GM12878 (cell line): ENCODE data around the gene CARM1. TPM values are rescaled to one million over a fixed set of nuclear protein-coding genes. Genes with fewer than 3 reads are reported as not detected.

ENCODE experiments used
- ATF2 ChIP-seq: IDR thresholded peaks from 2 replicates; pipeline ENCODE4 v1.6.1; 2012; ENCODE audit warnings: low read length, inconsistent platforms
- BMI1 ChIP-seq: fragments of 450-650 bp; IDR thresholded peaks from 2 replicates; pipeline ENCODE4 v1.6.1; 2016; ENCODE audit warnings: mild to moderate bottlenecking, moderate library complexity, borderline replicate concordance
- BRCA1 ChIP-seq: IDR thresholded peaks from 2 replicates; pipeline ENCODE4 v1.6.1; 2011; ENCODE audit warnings: low read depth, low read length, improper control_type of control experiment
- CTCF ChIP-seq, 3 experiments: IDR thresholded peaks in 2 of 3; conservative IDR thresholded peaks in 1 of 3; 2 replicates each; pipeline ENCODE4 v1.5.1; 2011; ENCODE audit warnings: low read depth in 3 of 3, low read length in 3 of 3, mild to moderate bottlenecking in 3 of 3, control low read depth in 2 of 3, moderate library complexity in 2 of 3, inconsistent platforms in 1 of 3, mixed read lengths in 1 of 3; ENCODE audit not compliant: control insufficient read depth in 2 of 3, insufficient read depth in 1 of 3; ENCODE audit errors: extremely low read depth in 1 of 3
- E2F4 ChIP-seq: IDR thresholded peaks from 2 replicates; pipeline ENCODE4 v1.6.1; 2012; ENCODE audit warnings: low read depth, low read length, improper control_type of control experiment
- IKZF1 ChIP-seq: fragments of 450-650 bp; conservative IDR thresholded peaks from 2 replicates; pipeline ENCODE4 v1.6.1; 2017; ENCODE audit warnings: antibody characterized with exemption, mild to moderate bottlenecking
- JUNB ChIP-seq: IDR thresholded peaks from 2 replicates; pipeline ENCODE4 v1.6.1; 2016; ENCODE audit warnings: antibody characterized with exemption, mild to moderate bottlenecking
- KDM1A ChIP-seq: fragments of 200-600 bp; sonication (generic); IDR thresholded peaks from 2 replicates; pipeline ENCODE4 v1.6.1; 2016; ENCODE audit warnings: borderline replicate concordance
- KLF5 ChIP-seq: fragments of 450-650 bp; IDR thresholded peaks from 2 replicates; pipeline ENCODE4 v1.6.1; 2014; ENCODE audit warnings: mild to moderate bottlenecking; ENCODE audit not compliant: partially characterized antibody
- MEF2A ChIP-seq: IDR thresholded peaks from 2 replicates; pipeline ENCODE4 v1.6.1; 2011; ENCODE audit warnings: low read depth, mild to moderate bottlenecking, low read length, moderate library complexity; ENCODE audit not compliant: insufficient read depth
- NFYB ChIP-seq: IDR thresholded peaks from 2 replicates; pipeline ENCODE4 v1.6.1; 2011; ENCODE audit warnings: low read depth, mild to moderate bottlenecking, low read length, improper control_type of control experiment, moderate library complexity; ENCODE audit not compliant: insufficient read depth
- NKRF ChIP-seq: fragments of 450-650 bp; conservative IDR thresholded peaks from 2 replicates; pipeline ENCODE4 v1.6.1; 2017; ENCODE audit warnings: mild to moderate bottlenecking, moderate library complexity
- NR2F1 ChIP-seq: fragments of 450-650 bp; conservative IDR thresholded peaks from 2 replicates; pipeline ENCODE4 v1.6.1; 2017; ENCODE audit warnings: mild to moderate bottlenecking
- PAX5 ChIP-seq: IDR thresholded peaks from 2 replicates; pipeline ENCODE4 v1.6.1; 2011; ENCODE audit warnings: low read depth, low read length, borderline replicate concordance
- PAX8 ChIP-seq: fragments of 450-650 bp; IDR thresholded peaks from 2 replicates; pipeline ENCODE4 v1.6.1; 2017; ENCODE audit warnings: mild to moderate bottlenecking, moderate library complexity
- PKNOX1 ChIP-seq: fragments of 450-650 bp; IDR thresholded peaks from 2 replicates; pipeline ENCODE4 v1.6.1; 2016; ENCODE audit warnings: mild to moderate bottlenecking
- POLR2AphosphoS5 ChIP-seq: IDR thresholded peaks from 2 replicates; pipeline ENCODE4 v1.6.1; 2011; ENCODE audit warnings: mild to moderate bottlenecking, low read length, inconsistent platforms
- POU2F2 ChIP-seq: IDR thresholded peaks from 3 replicates; pipeline ENCODE4 v1.6.1; 2011; ENCODE audit warnings: low read depth, mild to moderate bottlenecking, low read length, borderline replicate concordance
- SIX5 ChIP-seq: IDR thresholded peaks from 2 replicates; pipeline ENCODE4 v1.6.1; 2011; ENCODE audit warnings: mild to moderate bottlenecking, low read depth, low read length, moderate library complexity; ENCODE audit not compliant: severe bottlenecking
- SMARCA5 ChIP-seq: fragments of 450-650 bp; IDR thresholded peaks from 2 replicates; pipeline ENCODE4 v1.6.1; 2017; ENCODE audit warnings: mild to moderate bottlenecking
- TBL1XR1 ChIP-seq: IDR thresholded peaks from 2 replicates; pipeline ENCODE4 v1.6.1; 2012; ENCODE audit warnings: low read depth, low read length, improper control_type of control experiment
- TCF12 ChIP-seq: IDR thresholded peaks from 2 replicates; pipeline ENCODE4 v1.6.1; 2011; ENCODE audit warnings: low read depth, mild to moderate bottlenecking, low read length
- ZNF622 ChIP-seq: fragments of 450-650 bp; IDR thresholded peaks from 2 replicates; pipeline ENCODE4 v1.6.1; 2017; ENCODE audit warnings: mild to moderate bottlenecking, inconsistent platforms
- polyA plus RNA-seq, 11 experiments: library from polyadenylated mRNA; depleted of rRNA in 4 of 11; unstranded in 6 of 11; stranded (reverse) in 5 of 11; fragments of >200 nt; fragmentation: Nextera tagmentation in 4 of 11; fragmentation: Illumina TruSeq in 1 of 11; extraction: Ambion mirVana in 4 of 11; extraction: Trizol in 1 of 11; gene quantifications; 1 replicate in 1 of 11; 2 replicates in 10 of 11; pipeline versions ENCODE4 v1.2.1 to v1.2.3, GENCODE V29; 2011 to 2016; ENCODE audit warnings: inconsistent platforms in 2 of 11, missing spikeins in 2 of 11, low read depth in 1 of 11
- total RNA-seq, 4 experiments: library from RNA; depleted of rRNA in 3 of 4; stranded (reverse); fragments of >200 nt in 3 of 4; fragmentation: Illumina TruSeq in 1 of 4; extraction: Trizol in 1 of 4; gene quantifications; 2 replicates each; pipeline versions ENCODE4 v1.2.1 to v1.2.3, GENCODE V29; 2013 to 2021

CARM1 gene
- total and polyA plus RNA-seq, 10 of the 15 experiments (the other 5 are each of a cell fraction or from before 2014, with no cell fraction given), result 0.45 to 116 (median 39.7) TPM

GRCh38 chr19:10835754-10836478 lies 35.4 kb upstream of the CARM1 start, which contains the start of gene TMED1 (continued):
- TF ChIP-seq CTCF (IDR thresholded peaks at IDR 0.05 in 2 of 3, conservative IDR thresholded peaks at IDR 0.05 in 1 of 3; ENCODE audit: control insufficient read depth in 2 of 3, extremely low read depth in 1 of 3, insufficient read depth in 1 of 3, low read depth in 3 of 3, low read length in 3 of 3) (peak in 1 of 3 experiments; percentile 42; a peak in 1 of 6 replicates), NR2F1 (peak; percentile 60), BRCA1 (no peak), SMARCA5 (peak; percentile 94), PKNOX1 (peak; percentile 94), MEF2A (no peak), PAX8 (no peak), IKZF1 (peak; percentile 57; the same call in 1 of the 2 replicates), POU2F2 (no peak; the same call in 2 of the 3 replicates), NFYB (peak; percentile 40; the same call in 1 of the 2 replicates), KLF5 (no peak), KDM1A (no peak), TBL1XR1 (peak; percentile 32; the same call in 1 of the 2 replicates), NKRF (peak; percentile 58; the same call in 1 of the 2 replicates), PAX5 (no peak), SIX5 (no peak), BMI1 (peak; percentile 71), TCF12 (0 out of 2 replicates have a peak, but pooled peaks have one; percentile 2), POLR2AphosphoS5 (no peak; the same call in none of the 2 replicates), JUNB (peak; percentile 6; the same call in 1 of the 2 replicates), ZNF622 (no peak), ATF2 (no peak), E2F4 (no peak)
